Measurements from ENCODE around the gene KBTBD6. TPM values are rescaled to one million over a fixed set of nuclear protein-coding genes. Genes with fewer than 3 reads are reported as not detected.

The KBTBD6 gene
- total and polyA plus RNA-seq, 10 of the 15 experiments (the other 5 are each of a cell fraction or from before 2014, with no cell fraction given) = 1.9 to 5.3 (median 3.8) TPM

- Histone ChIP-seq H3K4me3 (no peak overlapping the region), H3K27me3 (replicated peaks in 1 of 2; ENCODE audit: control insufficient read depth in 2 of 2, insufficient read depth in 2 of 2, low read length in 1 of 2) (no peaks in the 10 kb centered on the region), H3K4me1 (ENCODE audit: control insufficient read depth, insufficient read depth, low read length) (peaks cover 8% of the 10 kb centered on the region), H3K4me2 (ENCODE audit: control insufficient read depth, insufficient read depth) (no peak overlapping the region), H4K20me1 (ENCODE audit: control insufficient read depth, insufficient read depth) (no peaks in the 10 kb centered on the region), H3K9ac (ENCODE audit: control insufficient read depth, insufficient read depth, low read length) (no peak overlapping the region), H3K9me3 (replicated peaks; ENCODE audit: control insufficient read depth, insufficient read depth, low read length) (no peaks in the 10 kb centered on the region), H2AFZ (ENCODE audit: control insufficient read depth, low read depth, low read length) (no peak overlapping the region), H3K36me3 (ENCODE audit: control insufficient read depth in 2 of 2, insufficient read depth in 2 of 2, low read length in 1 of 2) (no peaks in the 10 kb centered on the region; a peak in 1 of 4 replicates), H3K27ac (ENCODE audit: control insufficient read depth, insufficient read depth) (no peak overlapping the region), H3K79me2 (ENCODE audit: control insufficient read depth, insufficient read depth, low read length) (peaks cover 32% of the 10 kb centered on the region)
- 88% methylated on average over 3 of the region's 3 CpGs for WGBS (ENCODE audit: insufficient coverage, insufficient replicate concordance, low lambda C conversion rate, missing lambda C conversion rate)
- FAIRE-seq = no peak
- ATAC-seq = no peak
- no TSS peak for BruUV-seq (replicated peaks)
- no peak for DNase-seq (ENCODE audit: low read depth, low spot score)
- SMC1A ChIA-PET (ENCODE audit: uncharacterized antibody, unreplicated experiment) = no interaction called here
- intact Hi-C loops (cut with micrococcal nuclease; ENCODE audit: unreplicated experiment) = no loop called here
- in situ Hi-C loops (cut with MboI) = no loop called here
- RAD21 ChIA-PET (ENCODE audit: unreplicated experiment) = no interaction called here
- CTCF ChIA-PET = interaction anchor here (1.0 kb wide), 1 partner anchor 73 kb away, joined by 3 read pairs; no protein-coding TSS in a partner anchor
- POLR2A ChIA-PET = no interaction called here
- TF ChIP-seq PAX5 (IDR thresholded peaks at IDR 0.05; ENCODE audit: borderline replicate concordance, low read depth, low read length) (no peak), CHD2 (IDR thresholded peaks at IDR 0.05; ENCODE audit: borderline replicate concordance, low read depth, low read length) (no peak), MYB (IDR thresholded peaks at IDR 0.05; ENCODE audit: borderline replicate concordance, low read depth, low read length) (no peak), MEF2A (IDR thresholded peaks at IDR 0.05; ENCODE audit: insufficient read depth, low read depth, low read length) (no peak), RCOR1 (conservative IDR thresholded peaks at IDR 0.05; ENCODE audit: low read depth, low read length) (no peak), CEBPZ (IDR thresholded peaks at IDR 0.05; ENCODE audit: low read depth, low read length) (no peak), NBN (IDR thresholded peaks at IDR 0.05) (no peak), PRDM15 (CRISPR knock-in tag; IDR thresholded peaks at IDR 0.05) (no peak), EGR1 (IDR thresholded peaks at IDR 0.05; ENCODE audit: borderline replicate concordance in 1 of 2, low read depth in 2 of 2, low read length in 2 of 2) (no peak), IRF4 (IDR thresholded peaks at IDR 0.05; ENCODE audit: low read depth, low read length) (no peak), MYC (IDR thresholded peaks at IDR 0.05; ENCODE audit: insufficient read depth, insufficient read length, insufficient replicate concordance, low read length, severe bottlenecking) (no peak), E2F4 (IDR thresholded peaks at IDR 0.05; ENCODE audit: low read depth, low read length) (no peak), BACH1 (IDR thresholded peaks at IDR 0.05; ENCODE audit: borderline replicate concordance) (no peak), SKIL (IDR thresholded peaks at IDR 0.05; ENCODE audit: low read depth, poor library complexity, severe bottlenecking) (no peak), GATAD2B (conservative IDR thresholded peaks at IDR 0.05; ENCODE audit: low read depth) (no peak)
Observed at GRCh38 chr13:41127701-41128100, 4.9 kb downstream of the KBTBD6 start.

Measured in GM12878 (cell line).